ENCODE measurements around the gene SRPK3. TPM values are rescaled to one million over a fixed set of nuclear protein-coding genes. Genes with fewer than 3 reads are reported as not detected.

Gene SRPK3
- polyA plus RNA-seq, 1 of the 3 experiments (the other 2 are of a cell fraction) = 0.74 TPM

- CTCF ChIA-PET = no interaction called here
- no peak overlapping the region for H3K4me3 ChIP-seq (ENCODE audit: low read depth in 2 of 2, low read length in 1 of 2)
- POLR2A ChIA-PET = no interaction called here
- H3K9me3 ChIP-seq = no peaks in the 10 kb centered on the region
- DNase-seq = peak; percentile 12
- no peak overlapping the region for H3K9ac ChIP-seq
- TF ChIP-seq RXRA (IDR thresholded peaks at IDR 0.05; ENCODE audit: borderline replicate concordance, low read depth) = no peak
- no peak for TF ChIP-seq YY1 (IDR thresholded peaks at IDR 0.05; ENCODE audit: low read depth)
- TF ChIP-seq SMC3 (IDR thresholded peaks at IDR 0.05; ENCODE audit: low read depth, low read length) = no peak
- TF ChIP-seq RAD21 (IDR thresholded peaks at IDR 0.05; ENCODE audit: low read length) = no peak
- TF ChIP-seq TAF1 (IDR thresholded peaks at IDR 0.05; ENCODE audit: borderline replicate concordance, low read depth, low read length) = no peak
- no peaks in the 10 kb centered on the region for H3K27me3 ChIP-seq (ENCODE audit: insufficient read depth)
- H3K79me2 ChIP-seq (ENCODE audit: insufficient read depth) = peaks cover 6% of the 10 kb centered on the region; the same call in 1 of the 2 replicates
- H3K4me1 ChIP-seq (ENCODE audit: control insufficient read depth in 1 of 2, insufficient read depth in 2 of 2, low read depth in 1 of 2, low read length in 1 of 2) = peaks cover 2 to 24% of the 10 kb centered on the region in 2 experiments; a peak in 1 of 4 replicates
- H3K36me3 ChIP-seq (replicated peaks in 1 of 2; ENCODE audit: control insufficient read depth in 1 of 2, insufficient read depth in 2 of 2, low read length in 1 of 2) = peaks cover 0 to 4% of the 10 kb centered on the region in 2 experiments
- WGBS (ENCODE audit: low lambda C conversion rate) = 40% methylated on average over 11 of the region's 23 CpGs
- no peaks in the 10 kb centered on the region for H3F3A ChIP-seq (replicated peaks; ENCODE audit: insufficient read depth)
- 0 out of 2 replicates have a peak, but pooled peaks cover 6% of the 10 kb centered on the region for H4K20me1 ChIP-seq (ENCODE audit: insufficient read depth)
- no peak overlapping the region for H3K27ac ChIP-seq (ENCODE audit: low read depth in 2 of 2, low read length in 1 of 2)
- no peak overlapping the region for H3K4me2 ChIP-seq
- H3K9me2 ChIP-seq = no peaks in the 10 kb centered on the region
- no peak overlapping the region for H2AFZ ChIP-seq (ENCODE audit: low read depth)
Observed at GRCh38 chrX:153769158-153769864, 11.5 kb upstream of the SRPK3 start.

- 0 out of 2 replicates have a peak, but pooled peaks cover 6% of the 10 kb centered on the region for H4K20me1 ChIP-seq (ENCODE audit: insufficient read depth)
- no peak overlapping the region for H3K9ac ChIP-seq
- no peaks in the 10 kb centered on the region for H3K9me3 ChIP-seq
- H3K4me1 ChIP-seq (ENCODE audit: control insufficient read depth in 1 of 2, insufficient read depth in 2 of 2, low read depth in 1 of 2, low read length in 1 of 2) = peaks cover 0 to 17% of the 10 kb centered on the region in 2 experiments; a peak in 1 of 4 replicates
- H3K4me3 ChIP-seq (ENCODE audit: low read depth in 2 of 2, low read length in 1 of 2) = no peak overlapping the region
- peaks cover 0 to 4% of the 10 kb centered on the region in 2 experiments for H3K36me3 ChIP-seq (replicated peaks in 1 of 2; ENCODE audit: control insufficient read depth in 1 of 2, insufficient read depth in 2 of 2, low read length in 1 of 2)
- H3K9me2 ChIP-seq = no peaks in the 10 kb centered on the region
- peak; percentile 29 for DNase-seq
- no peak overlapping the region for H2AFZ ChIP-seq (ENCODE audit: low read depth)
- 63% methylated on average over 12 of the region's 25 CpGs for WGBS (ENCODE audit: low lambda C conversion rate)
- no peaks in the 10 kb centered on the region for H3K27me3 ChIP-seq (ENCODE audit: insufficient read depth)
- no peak overlapping the region for H3K27ac ChIP-seq (ENCODE audit: low read depth in 2 of 2, low read length in 1 of 2)
- H3F3A ChIP-seq (replicated peaks; ENCODE audit: insufficient read depth) = no peaks in the 10 kb centered on the region
- H3K4me2 ChIP-seq = no peak overlapping the region
- CTCF ChIA-PET = no interaction called here
- POLR2A ChIA-PET = no interaction called here
- H3K79me2 ChIP-seq (ENCODE audit: insufficient read depth) = peaks cover 6% of the 10 kb centered on the region; the same call in 1 of the 2 replicates
- TF ChIP-seq RCOR1 (IDR thresholded peaks at IDR 0.05; ENCODE audit: low read length) = no peak
- no peak for TF ChIP-seq TEAD4 (IDR thresholded peaks at IDR 0.05; ENCODE audit: borderline replicate concordance, insufficient read depth)
- no peak for TF ChIP-seq NFIC (IDR thresholded peaks at IDR 0.05; ENCODE audit: borderline replicate concordance)
- no peak for TF ChIP-seq MEF2A (IDR thresholded peaks at IDR 0.05; ENCODE audit: borderline replicate concordance, low read depth)
- no peak for TF ChIP-seq SIN3A (IDR thresholded peaks at IDR 0.05; ENCODE audit: borderline replicate concordance, low read depth, low read length)
- TF ChIP-seq FOXM1 (IDR thresholded peaks at IDR 0.05; ENCODE audit: low read depth) = no peak
- TF ChIP-seq YY1 (IDR thresholded peaks at IDR 0.05; ENCODE audit: low read depth) = no peak
- no peak for TF ChIP-seq ZBTB33 (IDR thresholded peaks at IDR 0.05; ENCODE audit: borderline replicate concordance, low read depth)
- TF ChIP-seq EZH2phosphoT487 (IDR thresholded peaks at IDR 0.05; ENCODE audit: borderline replicate concordance, low read depth) = no peak
- no peak for TF ChIP-seq REST (IDR thresholded peaks at IDR 0.05; ENCODE audit: low read depth, low read length)
- TF ChIP-seq RFX5 (IDR thresholded peaks at IDR 0.05; ENCODE audit: low read length) = no peak
- no peak for TF ChIP-seq TAF1 (IDR thresholded peaks at IDR 0.05; ENCODE audit: borderline replicate concordance, low read depth, low read length)
- no peak for TF ChIP-seq IRF3 (IDR thresholded peaks at IDR 0.05; ENCODE audit: low read depth, low read length)
- no peak for TF ChIP-seq EP300 (IDR thresholded peaks at IDR 0.05; ENCODE audit: borderline replicate concordance in 1 of 2, low read depth in 1 of 2, low read length in 1 of 2)
- TF ChIP-seq RXRA (IDR thresholded peaks at IDR 0.05; ENCODE audit: borderline replicate concordance, low read depth) = no peak
Observed at GRCh38 chrX:153769865-153770600, 10.8 kb upstream of the SRPK3 start.
